Non-pigmented ciliary epithelial cell (primary cell): ENCODE data around the gene PCOLCE2.
"Not testable (repeated sequence)": the region's sequence is repeated elsewhere in the genome, so short reads cannot be mapped to it uniquely, and the experiment has no call there.

Source experiments
- DNase-seq: peaks from one replicate; pipeline ENCODE4 v3.0.0-alpha.2; 2010; ENCODE audit warnings: low read depth

The PCOLCE2 gene

GRCh38 chr3:142898346-142899213 lies 9.7 kb upstream of the PCOLCE2 start:
- no peak for DNase-seq

GRCh38 chr3:142897807-142898206 lies 8.9 kb upstream of the PCOLCE2 start:
- DNase-seq = no peak

GRCh38 chr3:142896996-142897395 lies 8.1 kb upstream of the PCOLCE2 start:
- DNase-seq = no peak

- DNase-seq = peak; percentile 50
These were observed 7.4 kb upstream of the PCOLCE2 start for GRCh38 chr3:142896201-142896755.

- no peak for DNase-seq
These were observed 5.6 kb upstream of the PCOLCE2 start for GRCh38 chr3:142894493-142894892.

- no peak for DNase-seq
These were observed 3.8 kb upstream of the PCOLCE2 start for GRCh38 chr3:142892714-142893113.

GRCh38 chr3:142890592-142890991 lies 1.7 kb upstream of the PCOLCE2 start:
- no peak for DNase-seq

GRCh38 chr3:142889212-142890014 lies 530 bp upstream of the PCOLCE2 start:
- no peak for DNase-seq

GRCh38 chr3:142888099-142888480 lies 793 bp downstream of the PCOLCE2 start:
- no peak for DNase-seq

- DNase-seq = peak; percentile 45
These were observed 1.9 kb downstream of the PCOLCE2 start for GRCh38 chr3:142886940-142887339.

GRCh38 chr3:142886021-142886420 lies 2.9 kb downstream of the PCOLCE2 start:
- DNase-seq = no peak

- DNase-seq = no peak
These were observed 4.4 kb downstream of the PCOLCE2 start for GRCh38 chr3:142884531-142884930.

GRCh38 chr3:142883534-142883933 lies 5.3 kb downstream of the PCOLCE2 start:
- DNase-seq = not testable (repeated sequence)

GRCh38 chr3:142881445-142882224 lies 7.2 kb downstream of the PCOLCE2 start:
- DNase-seq = no peak

- no peak for DNase-seq
These were observed 10.1 kb downstream of the PCOLCE2 start for GRCh38 chr3:142878649-142879300.

GRCh38 chr3:142876417-142876816 lies 12.5 kb downstream of the PCOLCE2 start:
- DNase-seq = no peak

- no peak for DNase-seq
These were observed 13.2 kb downstream of the PCOLCE2 start for GRCh38 chr3:142875583-142876207.

- DNase-seq = no peak
These were observed 13.8 kb downstream of the PCOLCE2 start for GRCh38 chr3:142875099-142875498.

GRCh38 chr3:142868382-142868781 lies 20.5 kb downstream of the PCOLCE2 start:
- not testable (repeated sequence) for DNase-seq

GRCh38 chr3:142866841-142867631 lies 21.8 kb downstream of the PCOLCE2 start:
- DNase-seq = no peak
